HepG2 (cell line): ENCODE measurements around the gene KCTD21.

ENCODE experiments used
- CTCF ChIP-seq: sonication (generic); formaldehyde crosslinking; IDR thresholded peaks from 2 replicates; pipeline ENCODE4 v1.5.0; 2020; ENCODE audit warnings: mild to moderate bottlenecking, missing genetic modification reagents, moderate library complexity
- NR3C1 ChIP-seq: sonication (generic); formaldehyde crosslinking; IDR thresholded peaks from 2 replicates; pipeline ENCODE4 v1.4.0; 2020; ENCODE audit warnings: missing genetic modification reagents
- PATZ1 ChIP-seq: sonication (generic); formaldehyde crosslinking; IDR thresholded peaks from 2 replicates; pipeline ENCODE4 v1.4.0; 2020; ENCODE audit warnings: missing genetic modification reagents
- SKIL ChIP-seq: sonication (generic); formaldehyde crosslinking; IDR thresholded peaks from 2 replicates; pipeline ENCODE4 v1.8.0; 2022; ENCODE audit warnings: missing genetic modification reagents, mild to moderate bottlenecking, moderate library complexity, borderline replicate concordance
- ZNF274 ChIP-seq: sonication (generic); formaldehyde crosslinking; IDR thresholded peaks from 2 replicates; pipeline ENCODE4 v1.5.1; 2020; ENCODE audit warnings: mild to moderate bottlenecking, missing genetic modification reagents
- ZNF318 ChIP-seq: sonication (generic); formaldehyde crosslinking; IDR thresholded peaks from 2 replicates; pipeline ENCODE4 v1.4.0; 2020; ENCODE audit warnings: mild to moderate bottlenecking, missing genetic modification reagents

- no peak for TF ChIP-seq CTCF
- TF ChIP-seq PATZ1: no peak
- no peak for TF ChIP-seq ZNF274 (CRISPR knock-in tag)
- no peak for TF ChIP-seq ZNF318
- no peak for TF ChIP-seq SKIL (CRISPR knock-in tag)
- TF ChIP-seq NR3C1 (CRISPR knock-in tag): no peak
Observed at GRCh38 chr11:78207532-78208256, 19.3 kb upstream of the KCTD21 start.
